Activated CD8-positive, alpha-beta memory T cell treated with anti-CD3 and anti-CD28 coated beads, Interleukin-2, amount 10 ng/mL, durations not matched to agents 7 days and 5 days (primary cell): ENCODE results near the gene DCTN2. TPM values are rescaled to one million over a fixed set of nuclear protein-coding genes. Genes with fewer than 3 reads are reported as not detected.
"Not testable (repeated sequence)": the region's sequence is repeated elsewhere in the genome, so short reads cannot be mapped to it uniquely, and the experiment has no call there.

Experiments
- ATAC-seq: fragments of 150-1000 bp; cut with Tn5 transposase; one replicate; pipeline ENCODE4 v1.10.0; 2021; ENCODE audit warnings: moderate library complexity
- CTCF ChIA-PET: fragments of 350-600 bp; sonication (Branson Sonifier 250); formaldehyde crosslinking; loops from one replicate; lab custom pipeline; 2021; ENCODE audit warnings: antibody characterized with exemption; lab: Charles Lee
- DNase-seq: peaks from one replicate; pipeline ENCODE4 v3.0.0-alpha.2; 2020
- H3K27ac Mint-ChIP-seq: one replicate; pipeline ENCODE4 v1.8.0; 2021; ENCODE audit warnings: mild to moderate bottlenecking, mixed read lengths
- H3K27me3 Mint-ChIP-seq: one replicate; pipeline ENCODE4 v1.8.0; 2021; ENCODE audit warnings: mixed read lengths
- H3K36me3 Mint-ChIP-seq: one replicate; pipeline ENCODE4 v1.8.0; 2021; ENCODE audit warnings: mild to moderate bottlenecking, mixed read lengths
- H3K4me1 Mint-ChIP-seq: one replicate; pipeline ENCODE4 v1.8.0; 2021; ENCODE audit warnings: mixed read lengths
- H3K4me3 Mint-ChIP-seq: one replicate; pipeline ENCODE4 v1.8.0; 2021; ENCODE audit warnings: mild to moderate bottlenecking, moderate library complexity, mixed read lengths
- H3K9me3 Mint-ChIP-seq: one replicate; pipeline ENCODE4 v1.8.0; 2022; ENCODE audit warnings: low read depth, mixed read lengths
- total RNA-seq, 2 experiments: library from RNA; stranded (reverse); gene quantifications; one replicate each; pipeline ENCODE4 v1.2.3, GENCODE V29; 2021

DCTN2 gene
- total RNA-seq, 2 experiments from 2014 or later, result 90.8 to 99.0 TPM

DNA sequence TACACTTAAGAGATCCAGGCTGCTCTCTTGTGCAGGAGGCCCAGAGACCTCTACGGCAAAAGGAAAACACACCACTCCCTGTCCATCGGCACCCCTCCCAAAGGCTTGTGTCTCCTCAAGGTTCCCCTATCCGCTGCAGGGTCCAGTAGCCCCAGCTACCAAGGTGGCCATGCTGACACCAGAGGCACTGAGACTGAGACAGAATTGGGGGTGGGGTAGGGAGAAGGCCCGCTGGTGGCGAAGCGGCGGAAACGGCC lies 27.3 kb downstream of the DCTN2 start:
- H3K4me3 Mint-ChIP-seq, result peak overlapping the region; percentile 93
- DNase-seq (no peak), ATAC-seq (peak; percentile 1)
- peaks cover 52% of the 10 kb centered on the region for H3K4me1 Mint-ChIP-seq
- H3K9me3 Mint-ChIP-seq, result no peaks in the 10 kb centered on the region
- CTCF ChIA-PET, result interaction anchor here (1.0 to 2.7 kb wide), 4 partner anchors 23 to 61 kb away, joined by 3 to 10 read pairs (median 4); partner anchors contain the start of genes DCTN2 and GLI1
- peak overlapping the region; percentile 100 for H3K27ac Mint-ChIP-seq
- peaks cover 53% of the 10 kb centered on the region for H3K36me3 Mint-ChIP-seq
- no peaks in the 10 kb centered on the region for H3K27me3 Mint-ChIP-seq

DNA sequence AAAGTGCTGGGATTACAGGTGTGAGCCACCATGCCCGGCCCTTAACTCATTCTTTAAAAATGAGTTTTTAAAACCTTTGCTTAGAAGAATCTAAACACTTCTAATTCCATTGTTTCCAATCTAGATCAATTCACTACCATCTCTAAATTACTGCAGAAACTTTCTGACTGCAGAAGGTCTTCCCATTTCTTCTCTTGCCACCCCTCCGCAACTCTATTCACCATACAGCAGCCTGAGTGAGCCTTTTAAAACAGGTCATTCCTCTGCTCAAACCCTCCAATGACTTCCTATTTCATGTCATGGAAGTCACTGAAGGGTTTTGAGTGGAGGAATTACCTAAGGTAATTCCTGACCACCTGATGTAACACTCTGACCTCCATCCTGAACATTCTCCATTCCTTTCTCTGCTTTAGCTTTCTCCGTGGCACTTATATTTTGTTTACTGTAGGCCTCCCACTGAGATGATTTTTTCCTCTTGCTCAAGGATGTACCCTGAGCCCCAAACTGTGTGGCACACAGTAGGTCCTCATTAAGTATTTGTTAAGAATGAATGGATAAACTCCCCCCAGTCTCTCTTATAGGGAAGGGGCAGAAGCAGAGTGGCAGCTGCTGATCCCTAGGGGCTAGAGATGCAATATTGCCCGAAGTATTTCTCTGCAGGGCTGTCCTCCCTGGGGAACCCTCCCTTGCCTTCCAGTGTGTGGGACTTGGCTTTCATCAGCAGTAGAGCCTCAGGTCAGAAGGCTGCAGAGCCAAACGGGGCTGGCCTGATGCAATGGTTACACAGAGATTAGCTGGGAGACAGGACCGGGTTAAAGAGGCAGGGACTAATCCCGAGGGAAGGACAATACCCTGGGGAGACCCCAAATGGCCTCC lies 27.8 kb downstream of the DCTN2 start:
- H3K4me3 Mint-ChIP-seq, result peak overlapping the region; percentile 93
- peaks cover 47% of the 10 kb centered on the region for H3K4me1 Mint-ChIP-seq
- peaks cover 54% of the 10 kb centered on the region for H3K36me3 Mint-ChIP-seq
- ATAC-seq (no peak), DNase-seq (peak; percentile 56)
- no peaks in the 10 kb centered on the region for H3K9me3 Mint-ChIP-seq
- CTCF ChIA-PET, result interaction anchor here (0.8 to 2.7 kb wide), 4 partner anchors 22 to 60 kb away, joined by 3 to 10 read pairs (median 3); partner anchors contain the start of genes GLI1 and MARS1
- H3K27me3 Mint-ChIP-seq, result no peaks in the 10 kb centered on the region
- peak overlapping the region; percentile 100 for H3K27ac Mint-ChIP-seq

- Mint-ChIP-seq H3K4me3 (peak overlapping the region; percentile 93), H3K36me3 (peaks cover 56% of the 10 kb centered on the region), H3K4me1 (peaks cover 40% of the 10 kb centered on the region), H3K27me3 (no peaks in the 10 kb centered on the region), H3K27ac (peak overlapping the region; percentile 100), H3K9me3 (no peaks in the 10 kb centered on the region)
- DNase-seq, result no peak
- no peak for ATAC-seq
- CTCF ChIA-PET, result interaction anchor here (0.8 to 1.9 kb wide), 5 partner anchors 17 to 62 kb away, joined by 3 to 6 read pairs (median 3); partner anchors contain the start of gene MARS1
Measured at GRCh38 chr12:57518176-57518919, 28.6 kb downstream of the DCTN2 start.

DNA sequence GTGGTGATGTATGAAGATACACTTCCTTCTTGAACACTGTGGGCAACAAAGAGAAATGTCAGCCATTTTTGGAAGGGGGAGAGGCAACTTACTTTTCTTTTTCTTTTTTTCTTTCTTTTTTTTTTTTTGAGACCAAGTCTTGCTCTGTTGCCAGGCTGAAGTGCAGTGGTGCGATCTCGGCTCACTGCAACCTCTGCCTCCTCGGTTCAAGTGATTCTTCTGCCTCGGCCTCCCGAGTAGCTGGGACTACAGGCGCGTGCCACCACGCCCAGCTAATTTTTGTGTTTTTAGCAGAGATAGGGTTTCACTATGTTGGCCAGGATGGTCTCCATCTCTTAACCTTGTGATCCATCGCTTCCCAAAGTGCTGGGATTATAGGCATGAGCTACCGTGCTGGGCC lies 29.3 kb downstream of the DCTN2 start:
- Mint-ChIP-seq H3K4me1 (peaks cover 37% of the 10 kb centered on the region), H3K27ac (peak overlapping the region; percentile 62), H3K36me3 (peaks cover 61% of the 10 kb centered on the region)
- H3K4me3 Mint-ChIP-seq, H3K27me3 Mint-ChIP-seq, H3K9me3 Mint-ChIP-seq, ATAC-seq, DNase-seq: not testable (repeated sequence)
- CTCF ChIA-PET, result interaction anchor here (1.1 to 1.9 kb wide), 2 partner anchors 16 to 62 kb away, joined by 3 to 6 read pairs; no protein-coding TSS in a partner anchor

DNA sequence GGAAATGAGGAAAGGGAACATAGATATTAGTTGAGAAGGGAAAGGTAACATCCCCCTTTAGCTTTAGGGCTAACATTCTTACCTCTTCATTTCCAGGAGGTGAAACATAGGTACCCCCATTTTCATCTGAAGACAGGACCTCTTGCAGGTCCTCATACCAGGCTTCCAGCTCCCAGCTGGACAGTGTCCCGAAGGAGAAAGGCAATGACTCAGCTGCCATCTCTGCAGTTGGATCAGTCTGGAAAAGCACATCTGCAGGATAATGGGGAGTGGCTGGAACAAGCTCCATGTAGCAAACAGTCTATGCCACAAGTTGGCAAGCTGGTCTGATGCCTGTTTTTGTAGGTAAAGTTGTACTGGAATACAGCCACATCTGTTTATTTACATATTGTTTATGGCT lies 29.8 kb downstream of the DCTN2 start:
- DNase-seq (no peak), ATAC-seq (no peak)
- CTCF ChIA-PET, result interaction anchor here (1.0 to 1.9 kb wide), 4 partner anchors 16 to 61 kb away, joined by 3 to 6 read pairs (median 4); no protein-coding TSS in a partner anchor
- H3K4me3 Mint-ChIP-seq, result no peak overlapping the region
- peaks cover 67% of the 10 kb centered on the region for H3K36me3 Mint-ChIP-seq
- peaks cover 37% of the 10 kb centered on the region for H3K4me1 Mint-ChIP-seq
- H3K27me3 Mint-ChIP-seq, result no peaks in the 10 kb centered on the region
- H3K9me3 Mint-ChIP-seq, result no peaks in the 10 kb centered on the region
- H3K27ac Mint-ChIP-seq, result peak overlapping the region; percentile 62

GRCh38 chr12:57516617-57517153 lies 30.3 kb downstream of the DCTN2 start:
- CTCF ChIA-PET, result interaction anchor here (1.0 to 1.9 kb wide), 3 partner anchors 36 to 61 kb away, joined by 4 to 6 read pairs (median 4); no protein-coding TSS in a partner anchor
- no peaks in the 10 kb centered on the region for H3K27me3 Mint-ChIP-seq
- DNase-seq, result no peak
- peaks cover 71% of the 10 kb centered on the region for H3K36me3 Mint-ChIP-seq
- peaks cover 32% of the 10 kb centered on the region for H3K4me1 Mint-ChIP-seq
- H3K4me3 Mint-ChIP-seq, result no peak overlapping the region
- peak overlapping the region; percentile 12 for H3K27ac Mint-ChIP-seq
- no peak for ATAC-seq
- H3K9me3 Mint-ChIP-seq, result no peaks in the 10 kb centered on the region

GRCh38 chr12:57515934-57516541 lies 31.0 kb downstream of the DCTN2 start:
- Mint-ChIP-seq H3K9me3 (no peaks in the 10 kb centered on the region), H3K4me3 (no peak overlapping the region), H3K4me1 (peaks cover 26% of the 10 kb centered on the region), H3K27ac (peak overlapping the region; percentile 35), H3K36me3 (peaks cover 74% of the 10 kb centered on the region), H3K27me3 (no peaks in the 10 kb centered on the region)
- ATAC-seq (no peak), DNase-seq (no peak)
- CTCF ChIA-PET, result interaction anchor here (1.0 to 1.5 kb wide), 5 partner anchors 13 to 60 kb away, joined by 3 to 5 read pairs (median 4); no protein-coding TSS in a partner anchor

- no peaks in the 10 kb centered on the region for H3K9me3 Mint-ChIP-seq
- no peak for DNase-seq
- no peak for ATAC-seq
- peaks cover 23% of the 10 kb centered on the region for H3K4me1 Mint-ChIP-seq
- no peaks in the 10 kb centered on the region for H3K27me3 Mint-ChIP-seq
- peaks cover 74% of the 10 kb centered on the region for H3K36me3 Mint-ChIP-seq
- peak overlapping the region; percentile 31 for H3K27ac Mint-ChIP-seq
- no peak overlapping the region for H3K4me3 Mint-ChIP-seq
- CTCF ChIA-PET, result interaction anchor here (1.0 to 1.5 kb wide), 4 partner anchors 12 to 59 kb away, joined by 3 to 5 read pairs (median 4); no protein-coding TSS in a partner anchor
Measured at GRCh38 chr12:57515408-57515933, 31.5 kb downstream of the DCTN2 start.

GRCh38 chr12:57514720-57515407 lies 32.1 kb downstream of the DCTN2 start:
- no peaks in the 10 kb centered on the region for H3K9me3 Mint-ChIP-seq

DNA sequence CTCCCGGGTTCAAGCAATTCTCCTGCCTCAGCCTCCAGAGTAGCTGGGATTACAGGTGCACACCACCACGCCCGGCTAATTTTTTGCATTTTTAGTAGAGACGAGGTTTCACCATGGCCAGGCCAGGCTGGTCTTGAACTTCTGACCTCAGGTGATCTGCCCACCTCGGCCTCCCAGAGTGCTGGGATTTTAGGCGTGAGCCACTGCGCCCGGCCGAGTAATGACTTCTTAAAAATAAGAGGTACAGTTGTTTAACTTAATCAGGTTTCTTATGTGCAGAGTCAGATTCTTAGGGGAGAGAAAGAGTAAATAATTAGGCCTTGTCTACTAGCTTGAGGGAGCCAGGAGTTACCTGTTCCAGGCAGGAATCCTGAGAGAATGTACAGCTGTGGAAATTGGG lies 32.7 kb downstream of the DCTN2 start:
- H3K27me3 Mint-ChIP-seq, ATAC-seq, DNase-seq, H3K4me3 Mint-ChIP-seq, H3K27ac Mint-ChIP-seq, H3K9me3 Mint-ChIP-seq: not testable (repeated sequence)
- Mint-ChIP-seq H3K36me3 (peaks cover 70% of the 10 kb centered on the region), H3K4me1 (peaks cover 20% of the 10 kb centered on the region)
- CTCF ChIA-PET, result interaction anchor here (1.1 kb wide), 1 partner anchor 55 kb away, joined by 4 read pairs; no protein-coding TSS in a partner anchor

More at GRCh38 chr12:57514720-57515407, 32.1 kb downstream of the DCTN2 start:
- peaks cover 23% of the 10 kb centered on the region for H3K4me1 Mint-ChIP-seq
- CTCF ChIA-PET, result interaction anchor here (1.0 to 1.5 kb wide), 5 partner anchors 11 to 59 kb away, joined by 3 to 5 read pairs (median 4); no protein-coding TSS in a partner anchor
- peaks cover 71% of the 10 kb centered on the region for H3K36me3 Mint-ChIP-seq
- ATAC-seq (no peak), DNase-seq (no peak)
- H3K27me3 Mint-ChIP-seq, result no peaks in the 10 kb centered on the region
- H3K4me3 Mint-ChIP-seq, result no peak overlapping the region
- peak overlapping the region; percentile 31 for H3K27ac Mint-ChIP-seq

GRCh38 chr12:57513677-57514076 lies 33.3 kb downstream of the DCTN2 start:
- DNase-seq, CTCF ChIA-PET, H3K4me3 Mint-ChIP-seq, H3K27me3 Mint-ChIP-seq, ATAC-seq, H3K27ac Mint-ChIP-seq, H3K9me3 Mint-ChIP-seq: not testable (repeated sequence)
- H3K36me3 Mint-ChIP-seq, result peaks cover 68% of the 10 kb centered on the region
- H3K4me1 Mint-ChIP-seq, result peaks cover 14% of the 10 kb centered on the region

DNA sequence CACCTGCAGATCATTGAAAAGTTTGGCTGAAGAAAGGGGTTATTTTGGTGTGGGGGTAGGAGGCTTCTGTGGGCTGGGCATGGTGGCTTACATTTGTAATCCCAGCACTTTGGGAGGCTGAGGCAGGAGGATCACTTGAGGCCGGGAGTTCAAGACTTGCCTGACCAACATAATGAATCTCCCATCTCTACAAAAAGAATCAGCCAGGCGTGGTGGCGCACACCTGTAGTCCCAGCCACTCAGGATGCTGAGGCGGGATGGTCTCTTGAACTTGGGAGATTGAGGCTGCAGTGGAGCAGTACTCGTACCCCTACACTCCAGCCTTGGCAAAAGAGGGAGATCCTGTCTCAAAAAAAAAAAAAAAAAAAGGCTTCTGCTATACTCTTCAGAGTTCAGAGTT lies 33.7 kb downstream of the DCTN2 start:
- no peak for DNase-seq
- peaks cover 66% of the 10 kb centered on the region for H3K36me3 Mint-ChIP-seq
- H3K4me3 Mint-ChIP-seq, result no peak overlapping the region
- no peak overlapping the region for H3K27ac Mint-ChIP-seq
- CTCF ChIA-PET, result interaction anchor here (0.8 kb wide), 1 partner anchor 13 kb away, joined by 3 read pairs; no protein-coding TSS in a partner anchor
- no peak for ATAC-seq
- no peaks in the 10 kb centered on the region for H3K27me3 Mint-ChIP-seq
- no peaks in the 10 kb centered on the region for H3K9me3 Mint-ChIP-seq
- H3K4me1 Mint-ChIP-seq, result peaks cover 11% of the 10 kb centered on the region
